Mucosa of rectum (tissue), 2 donors: ENCODE measurements around the gene GID4.

Experiments
- H3K27ac ChIP-seq, 2 donors: one replicate each; pipeline ENCODE4 v1.7.0; 2013; ENCODE audit warnings: inconsistent platforms in 2 of 2, low read depth in 2 of 2, low read length in 2 of 2
- H3K27me3 ChIP-seq, 2 donors: one replicate each; pipeline ENCODE4 v1.7.0; 2013; ENCODE audit warnings: low read length in 2 of 2; ENCODE audit not compliant: control insufficient read depth in 2 of 2, insufficient read depth in 2 of 2
- H3K36me3 ChIP-seq, 2 donors: one replicate each; pipeline ENCODE4 v1.7.0; 2013; ENCODE audit warnings: low read length in 2 of 2; ENCODE audit not compliant: control insufficient read depth in 2 of 2, insufficient read depth in 2 of 2
- H3K4me1 ChIP-seq, 2 donors: one replicate each; pipeline ENCODE4 v1.7.0; 2013; ENCODE audit warnings: low read length in 2 of 2, mild to moderate bottlenecking in 1 of 2; ENCODE audit not compliant: control insufficient read depth in 2 of 2, insufficient read depth in 2 of 2
- H3K4me3 ChIP-seq, 2 donors: one replicate each; pipeline ENCODE4 v1.7.0; 2013; ENCODE audit warnings: low read length in 2 of 2
- H3K9ac ChIP-seq, 2 donors: one replicate each; pipeline ENCODE4 v1.7.0; 2013; ENCODE audit warnings: low read length in 2 of 2, low read depth in 1 of 2, mild to moderate bottlenecking in 1 of 2
- H3K9me3 ChIP-seq, 2 donors: one replicate each; pipeline ENCODE4 v1.7.0; 2013; ENCODE audit warnings: low read length in 2 of 2; ENCODE audit not compliant: control insufficient read depth in 2 of 2
- donor health status: healthy.
- donor health status: Normal muscosa, but diverticular disease.

GID4 gene

DNA sequence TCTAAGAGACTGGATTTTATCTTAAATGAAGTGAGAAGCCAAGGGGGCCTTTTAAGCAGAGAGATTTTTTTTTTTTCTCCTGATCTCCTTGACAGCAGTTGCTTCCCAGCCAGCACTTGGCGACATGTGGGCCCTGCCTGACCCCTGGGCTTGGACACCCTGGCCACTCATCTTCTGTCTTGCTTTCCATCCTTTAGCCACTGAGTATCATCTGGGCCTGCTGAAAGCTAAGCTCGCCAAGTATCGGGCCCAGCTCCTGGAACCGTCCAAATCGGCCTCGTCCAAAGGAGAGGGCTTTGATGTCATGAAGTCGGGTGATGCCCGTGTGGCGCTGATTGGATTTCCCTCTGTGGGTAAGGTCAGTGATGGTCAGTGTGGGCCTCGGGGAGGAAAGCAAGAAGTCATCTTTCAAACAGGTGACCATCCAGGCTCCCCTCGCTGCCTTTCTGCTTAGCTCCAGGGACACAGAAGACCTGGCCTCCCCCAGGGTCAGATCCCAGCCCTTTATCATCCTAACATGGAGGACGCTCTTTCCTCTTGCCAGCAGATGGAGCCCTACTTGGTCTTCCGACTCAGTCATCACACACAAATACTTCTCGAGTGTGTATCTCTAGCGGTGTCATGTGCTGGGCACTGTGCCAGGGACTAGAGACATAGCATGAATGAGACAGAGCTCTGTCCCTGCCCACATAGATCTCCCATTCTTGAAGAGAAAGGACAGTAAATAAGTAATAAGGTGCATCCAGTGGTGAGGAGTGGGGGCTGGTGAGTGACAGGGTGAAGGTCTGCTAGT is 54.6 kb downstream of the GID4 start:
- Histone ChIP-seq H3K9me3 (no peaks in the 10 kb centered on the region), H3K9ac (no peak overlapping the region), H3K36me3 (peaks cover 38 to 41% of the 10 kb centered on the region in 2 donors), H3K27ac (no peak overlapping the region), H3K4me3 (no peak overlapping the region), H3K4me1 (peaks cover under 1 to 1% of the 10 kb centered on the region in 2 donors), H3K27me3 (no peaks in the 10 kb centered on the region)

DNA sequence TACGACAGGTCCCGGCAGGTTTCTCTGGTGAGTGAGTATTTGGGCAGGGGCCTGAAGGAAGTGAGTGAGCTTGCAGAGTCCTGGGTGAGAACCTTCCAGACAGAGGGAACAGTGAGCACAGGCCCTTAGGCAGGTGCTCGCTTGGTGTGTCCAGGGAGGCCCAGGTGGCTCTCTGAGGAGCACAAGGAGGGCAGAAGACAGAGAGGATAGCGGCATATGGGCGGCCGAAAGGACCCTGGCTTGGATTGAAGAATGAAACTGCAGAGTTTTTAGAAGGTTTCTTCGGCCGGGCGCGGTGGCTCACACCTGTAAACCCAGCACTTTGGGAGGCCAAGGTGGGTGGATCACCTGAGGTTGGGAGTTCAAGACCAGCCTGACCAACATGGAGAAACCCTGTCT is 55.2 kb downstream of the GID4 start:
- H3K36me3 ChIP-seq, result peaks cover 43 to 47% of the 10 kb centered on the region in 2 donors
- H3K27ac ChIP-seq, result no peak overlapping the region
- H3K9ac ChIP-seq, result no peak overlapping the region

DNA sequence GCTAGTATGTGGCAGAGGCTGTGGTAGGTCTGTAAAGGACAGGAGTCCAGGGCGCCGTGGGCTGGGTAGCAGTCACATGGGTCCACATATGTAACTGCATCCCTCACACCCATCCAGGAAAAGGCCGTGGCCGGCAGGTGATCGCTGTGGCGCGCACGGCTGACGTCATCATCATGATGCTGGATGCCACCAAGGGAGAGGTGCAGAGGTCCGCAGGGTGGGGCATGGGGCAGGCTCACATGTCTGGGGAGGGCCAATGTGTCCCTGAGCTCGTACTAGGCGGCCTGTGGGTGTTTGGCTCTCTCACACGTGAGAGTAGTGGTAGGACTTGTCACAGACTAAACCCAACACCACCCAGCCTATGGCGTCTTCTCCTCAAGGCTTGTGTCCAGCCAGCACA is 60.3 kb downstream of the GID4 start:
- H3K4me3 ChIP-seq, result no peak overlapping the region
- no peaks in the 10 kb centered on the region for H3K9me3 ChIP-seq
- peaks cover 51 to 64% of the 10 kb centered on the region in 2 donors for H3K36me3 ChIP-seq
- no peak overlapping the region for H3K27ac ChIP-seq
- no peaks in the 10 kb centered on the region for H3K27me3 ChIP-seq
- no peak overlapping the region for H3K9ac ChIP-seq
- no peaks in the 10 kb centered on the region for H3K4me1 ChIP-seq

More for the DNA sequence above, 55.2 kb downstream of the GID4 start:
- Histone ChIP-seq H3K4me3 (no peak overlapping the region), H3K27me3 (no peaks in the 10 kb centered on the region), H3K4me1 (no peaks in the 10 kb centered on the region), H3K9me3 (no peaks in the 10 kb centered on the region)

DNA sequence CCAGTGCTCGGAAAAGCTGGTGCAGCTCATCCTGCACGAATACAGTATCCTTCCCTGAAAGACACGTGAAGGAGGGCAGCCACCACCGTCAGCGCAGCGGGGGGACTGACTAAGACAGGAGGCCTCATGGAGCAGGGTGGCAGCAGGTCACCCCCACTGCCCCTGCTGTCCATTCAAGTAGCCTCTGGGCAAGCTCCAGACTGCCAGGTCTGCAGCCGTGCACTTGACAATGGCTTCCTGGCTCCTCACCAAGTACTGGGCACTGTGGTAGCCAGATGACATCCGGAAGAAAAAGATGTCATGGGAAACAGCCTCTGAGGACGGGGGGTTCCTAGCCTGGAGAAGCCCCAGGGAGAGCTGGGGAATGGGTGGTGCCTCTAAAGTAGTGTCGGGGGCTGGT is 61.4 kb downstream of the GID4 start:
- Histone ChIP-seq H3K9me3 (no peaks in the 10 kb centered on the region), H3K27me3 (no peaks in the 10 kb centered on the region), H3K4me1 (no peaks in the 10 kb centered on the region), H3K27ac (no peak overlapping the region), H3K4me3 (no peak overlapping the region), H3K9ac (no peak overlapping the region), H3K36me3 (peaks cover 51 to 68% of the 10 kb centered on the region in 2 donors)

DNA sequence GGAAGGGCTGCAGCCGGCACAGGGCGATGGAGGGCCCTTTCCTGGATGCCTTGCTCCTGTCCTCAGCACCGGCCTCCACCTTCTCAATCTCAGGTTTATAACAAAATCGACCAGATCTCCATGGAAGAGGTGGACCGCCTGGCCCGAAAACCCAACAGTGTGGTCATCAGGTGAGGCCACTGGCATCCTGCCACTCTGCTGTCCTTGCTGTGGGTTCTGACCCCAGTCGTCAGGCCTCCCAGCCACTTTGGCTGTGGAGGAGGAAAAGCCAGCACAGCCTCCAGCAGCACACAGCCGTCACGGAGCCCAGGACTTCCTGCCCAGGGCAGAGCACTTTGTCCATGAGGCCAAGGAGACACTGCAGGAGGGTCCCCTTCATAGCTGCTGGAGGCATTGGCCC is 62.6 kb downstream of the GID4 start:
- Histone ChIP-seq H3K4me3 (no peak overlapping the region), H3K27me3 (no peaks in the 10 kb centered on the region), H3K27ac (no peak overlapping the region), H3K36me3 (peaks cover 44 to 65% of the 10 kb centered on the region in 2 donors), H3K9me3 (no peaks in the 10 kb centered on the region), H3K4me1 (no peaks in the 10 kb centered on the region), H3K9ac (no peak overlapping the region)

DNA sequence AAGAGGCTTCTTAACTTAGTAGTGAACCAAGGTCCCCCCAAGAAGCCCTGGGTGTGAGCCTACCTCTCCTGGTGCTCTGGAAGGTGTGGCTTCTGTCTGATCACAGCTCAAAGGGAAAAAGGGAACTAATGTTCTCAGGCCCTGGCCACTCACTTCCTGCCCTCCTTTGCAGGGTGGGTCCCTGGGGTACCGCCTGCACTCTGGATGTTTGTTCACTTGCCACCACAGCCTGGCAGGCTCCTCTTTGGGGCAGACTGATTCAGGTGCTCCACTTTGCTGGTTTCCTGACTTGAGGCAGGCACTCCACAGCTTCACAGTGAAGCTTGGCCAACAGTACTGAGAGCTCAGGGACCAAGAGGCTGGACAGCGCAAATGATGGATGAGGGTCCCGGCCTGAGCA is 63.4 kb downstream of the GID4 start:
- H3K36me3 ChIP-seq, result peaks cover 39 to 64% of the 10 kb centered on the region in 2 donors
- no peaks in the 10 kb centered on the region for H3K9me3 ChIP-seq
- no peak overlapping the region for H3K9ac ChIP-seq
- H3K27ac ChIP-seq, result no peak overlapping the region
- H3K27me3 ChIP-seq, result no peaks in the 10 kb centered on the region
- H3K4me1 ChIP-seq, result no peaks in the 10 kb centered on the region
- H3K4me3 ChIP-seq, result no peak overlapping the region

DNA sequence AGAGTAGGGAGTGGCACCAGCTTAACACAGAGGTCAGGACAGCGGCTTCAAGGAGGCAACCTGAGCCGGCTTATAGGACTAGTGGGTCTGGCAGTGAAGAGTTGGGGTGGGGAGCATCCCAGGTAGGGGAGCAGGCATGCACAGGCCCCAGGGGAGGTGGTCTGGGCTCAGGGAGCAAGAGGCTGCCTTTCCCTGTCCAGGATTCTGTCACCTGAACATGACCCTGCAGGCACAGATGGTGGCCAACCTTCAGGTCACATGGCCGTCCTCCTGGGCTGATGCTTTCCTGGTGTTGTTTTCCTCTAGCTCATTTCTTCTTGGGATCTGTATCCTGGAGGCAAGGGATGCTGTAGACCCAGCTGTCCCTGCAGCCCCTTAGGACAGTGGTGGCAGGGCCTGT is 65.8 kb downstream of the GID4 start:
- Histone ChIP-seq H3K9me3 (no peaks in the 10 kb centered on the region), H3K27me3 (no peaks in the 10 kb centered on the region), H3K27ac (no peak overlapping the region), H3K9ac (no peak overlapping the region), H3K4me1 (no peaks in the 10 kb centered on the region), H3K36me3 (peaks cover 17 to 41% of the 10 kb centered on the region in 2 donors), H3K4me3 (no peak overlapping the region)

DNA sequence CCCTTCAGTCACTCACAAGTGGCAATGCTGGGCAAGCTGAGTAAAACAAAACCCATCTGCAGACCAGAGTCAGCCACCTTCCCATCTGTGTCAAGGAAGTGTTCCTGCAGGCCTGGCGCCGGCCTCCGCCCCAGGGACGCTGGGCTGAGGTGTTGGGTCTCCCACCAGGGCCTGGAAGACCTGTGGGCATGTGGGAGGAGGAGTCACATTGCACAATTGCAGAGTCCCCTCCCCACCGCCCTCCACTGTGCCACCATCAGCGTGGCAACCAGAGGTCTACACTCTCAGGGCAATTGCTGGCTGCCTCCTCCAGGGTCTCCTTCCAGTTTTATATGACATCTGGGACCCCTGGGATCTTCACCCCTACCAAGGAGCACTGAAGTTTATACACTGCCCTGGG is 66.4 kb downstream of the GID4 start:
- no peak overlapping the region for H3K9ac ChIP-seq
- no peak overlapping the region for H3K4me3 ChIP-seq
- no peaks in the 10 kb centered on the region for H3K4me1 ChIP-seq
- peaks cover 12 to 35% of the 10 kb centered on the region in 2 donors for H3K36me3 ChIP-seq
- no peaks in the 10 kb centered on the region for H3K9me3 ChIP-seq
- H3K27me3 ChIP-seq, result no peaks in the 10 kb centered on the region
- no peak overlapping the region for H3K27ac ChIP-seq

DNA sequence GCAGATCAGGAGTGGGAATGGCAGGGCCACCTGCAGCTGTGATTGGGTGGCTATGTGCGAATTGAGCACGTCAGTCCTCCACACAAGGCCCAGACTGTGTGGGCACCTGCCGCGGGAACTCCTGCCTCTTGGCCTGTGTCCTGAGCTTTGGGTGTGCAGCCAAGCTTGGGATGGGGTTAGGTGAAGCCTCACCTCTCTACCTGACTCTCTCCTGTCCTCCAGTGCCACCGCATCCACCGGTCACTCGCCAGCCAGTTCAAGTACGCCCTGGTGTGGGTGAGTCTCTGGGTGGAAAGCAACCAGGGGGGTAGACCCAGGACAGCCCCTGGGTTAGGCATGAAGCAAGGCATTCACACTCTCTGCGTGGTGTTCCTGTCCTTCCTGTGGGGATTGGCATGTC is 67.0 kb downstream of the GID4 start:
- no peaks in the 10 kb centered on the region for H3K4me1 ChIP-seq
- H3K9ac ChIP-seq, result no peak overlapping the region
- peaks cover 12 to 33% of the 10 kb centered on the region in 2 donors for H3K36me3 ChIP-seq
- H3K27ac ChIP-seq, result no peak overlapping the region
- no peaks in the 10 kb centered on the region for H3K27me3 ChIP-seq
- H3K4me3 ChIP-seq, result no peak overlapping the region
- no peaks in the 10 kb centered on the region for H3K9me3 ChIP-seq

DNA sequence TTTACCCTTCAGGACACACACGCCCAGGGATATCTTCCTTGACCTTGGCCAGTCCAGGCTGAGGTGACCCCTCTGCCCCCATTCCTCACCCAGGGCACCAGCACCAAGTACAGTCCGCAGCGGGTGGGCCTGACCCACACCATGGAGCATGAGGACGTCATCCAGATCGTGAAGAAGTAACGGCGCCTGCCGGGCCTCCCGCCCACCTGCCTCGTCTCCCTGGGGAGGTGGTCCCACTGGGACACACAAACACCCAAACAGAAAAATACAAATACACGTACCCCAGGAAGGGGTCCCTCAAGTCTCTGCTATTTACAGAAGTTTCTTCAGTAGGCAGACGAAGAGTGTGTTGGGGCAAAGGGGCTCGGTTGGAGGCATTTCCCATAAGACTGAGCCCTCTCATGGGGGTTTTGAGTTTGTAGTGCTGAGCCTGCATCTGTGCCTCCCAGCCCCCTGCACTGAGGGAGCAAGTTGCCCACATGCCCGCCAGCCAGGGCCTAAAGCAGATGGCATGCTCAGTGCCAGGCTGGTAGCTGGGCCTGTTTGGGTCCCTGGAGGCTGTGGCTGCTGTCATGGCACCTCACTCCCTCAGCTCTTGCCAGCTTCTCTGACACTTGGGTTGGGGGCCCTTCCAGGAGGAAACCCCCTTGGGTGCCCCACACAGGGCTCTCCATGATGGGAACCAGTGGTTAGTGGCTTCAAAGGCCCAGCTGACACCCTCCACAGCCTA is 68.0 kb downstream of the GID4 start:
- Histone ChIP-seq H3K9me3 (no peaks in the 10 kb centered on the region), H3K4me1 (no peaks in the 10 kb centered on the region), H3K27ac (no peak overlapping the region), H3K36me3 (peaks cover 8 to 25% of the 10 kb centered on the region in 2 donors), H3K9ac (no peak overlapping the region), H3K27me3 (no peaks in the 10 kb centered on the region), H3K4me3 (no peak overlapping the region)
